G401.6 (cell line): ENCODE data around the gene KIR2DL3.
"Not testable (repeated sequence)": the region's sequence is repeated elsewhere in the genome, so short reads cannot be mapped to it uniquely, and the experiment has no call there.

Experiments used
- FAIRE-seq: peaks from 2 replicates; lab custom pipeline; 2012; peaks lifted over from hg19 to GRCh38; lab: Jason Lieb, UNC

Gene KIR2DL3

DNA sequence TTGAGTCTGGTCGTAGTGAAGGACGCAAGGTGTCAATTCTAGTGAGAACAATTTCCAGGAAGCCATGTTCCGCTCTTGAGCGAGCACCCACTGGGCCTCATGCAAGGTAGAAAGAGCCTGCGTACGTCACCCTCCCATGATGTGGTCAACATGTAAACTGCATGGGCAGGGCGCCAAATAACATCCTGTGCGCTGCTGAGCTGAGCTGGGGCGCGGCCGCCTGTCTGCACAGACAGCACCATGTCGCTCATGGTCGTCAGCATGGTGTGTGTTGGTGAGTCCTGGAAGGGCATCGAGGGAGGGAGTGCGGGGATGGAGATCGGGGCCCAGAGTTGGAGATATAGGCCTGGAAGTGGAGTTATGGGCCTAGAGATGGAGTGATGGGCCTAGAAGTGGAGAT is at the start of gene KIR2DL3:
Gene KIR2DL3, plus strand, starts transcription at position 208 of the 400 bp plus-strand sequence. Its CDS starts 33 bp downstream, at position 241.
- not testable (repeated sequence) for FAIRE-seq

DNA sequence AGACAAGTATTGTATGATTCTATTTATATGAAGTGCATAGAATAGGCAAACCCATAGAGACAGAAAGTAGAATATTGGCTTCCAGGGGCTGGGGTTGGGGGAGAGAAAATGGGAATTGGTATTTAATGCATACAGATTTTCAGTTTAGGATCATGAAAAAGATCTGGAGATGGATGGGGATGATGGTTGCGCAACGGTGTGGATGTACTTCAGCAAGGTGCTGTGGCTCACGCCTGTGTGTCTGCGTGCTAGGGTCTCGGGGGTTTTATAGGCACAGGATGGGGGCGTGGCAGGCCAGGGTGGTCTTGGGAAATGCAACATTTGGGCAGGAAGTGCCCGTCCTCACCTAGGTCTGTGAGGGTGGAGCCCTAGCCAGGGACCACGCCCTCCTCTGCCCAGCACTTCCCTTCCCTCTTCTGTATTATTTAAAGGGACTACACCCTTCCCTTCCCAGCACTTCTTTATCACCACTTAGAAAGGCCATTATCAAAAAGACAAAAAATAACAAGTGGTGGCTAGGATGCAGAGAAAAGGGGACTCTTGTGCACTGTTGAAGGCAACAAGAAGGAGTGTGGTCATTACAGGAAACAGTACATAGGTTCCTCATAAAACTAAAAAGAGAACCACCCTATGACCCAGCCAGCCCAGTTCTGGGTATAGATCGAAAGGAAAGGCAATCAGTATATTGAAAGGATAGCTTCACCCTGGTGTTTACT is 46.6 kb upstream of the KIR2DL3 start:
- no peak for FAIRE-seq

DNA sequence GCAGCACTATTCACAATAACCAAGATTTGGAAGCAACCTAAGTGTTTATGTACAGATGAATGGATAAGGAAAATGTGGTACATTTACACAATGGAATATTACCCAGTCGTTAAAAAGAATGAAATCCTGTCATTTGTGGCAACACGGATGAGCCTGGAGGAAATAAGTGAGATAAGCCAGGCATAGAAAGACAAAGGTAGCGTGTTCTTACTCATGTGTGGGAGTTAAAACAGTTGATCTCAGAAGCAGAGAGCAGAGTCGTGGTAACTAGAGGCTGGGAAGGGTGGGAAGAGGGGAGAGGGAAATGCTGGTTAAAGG is 46.1 kb upstream of the KIR2DL3 start:
- no peak for FAIRE-seq

DNA sequence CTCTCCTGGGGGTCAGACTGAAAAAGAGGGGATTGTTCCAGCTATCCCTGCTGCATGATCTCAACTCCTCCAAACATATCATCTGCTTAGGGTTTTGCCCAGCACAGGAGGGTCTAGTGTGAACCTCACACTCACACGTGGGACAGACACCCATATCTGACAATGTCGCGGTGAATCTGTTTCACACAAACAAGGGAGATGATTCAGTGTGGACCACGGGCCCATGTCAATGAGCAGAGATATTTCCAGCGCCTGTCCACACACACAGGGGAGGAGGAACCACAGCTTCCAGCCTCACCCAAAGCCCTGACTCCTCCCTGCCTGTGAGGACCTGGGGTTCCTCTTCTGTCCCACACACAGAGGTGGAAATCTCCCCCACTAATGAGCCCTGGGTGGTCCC is 43.7 kb upstream of the KIR2DL3 start:
- FAIRE-seq, result no peak

DNA sequence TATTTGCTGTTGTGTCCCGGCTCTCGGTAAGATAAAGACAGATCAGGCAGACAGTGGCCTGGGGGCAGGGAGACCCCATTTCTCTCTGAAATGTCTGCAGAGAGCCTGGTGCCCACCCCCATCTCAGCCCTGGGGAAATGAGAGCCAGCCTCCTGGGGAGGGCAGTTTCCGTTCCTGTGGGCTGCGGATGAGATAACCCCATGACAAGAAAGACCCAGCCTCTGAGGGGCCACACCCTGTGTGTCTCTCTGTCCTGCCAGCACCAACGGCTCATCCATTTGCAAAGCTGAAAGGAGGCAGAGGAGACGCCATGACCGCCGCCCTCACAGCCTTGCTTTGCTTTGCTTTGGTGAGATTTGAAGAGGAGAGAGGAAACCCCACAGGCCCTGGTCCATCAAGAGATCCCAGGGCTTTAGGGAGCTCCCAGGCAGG is 42.2 kb upstream of the KIR2DL3 start:
- FAIRE-seq, result no peak

DNA sequence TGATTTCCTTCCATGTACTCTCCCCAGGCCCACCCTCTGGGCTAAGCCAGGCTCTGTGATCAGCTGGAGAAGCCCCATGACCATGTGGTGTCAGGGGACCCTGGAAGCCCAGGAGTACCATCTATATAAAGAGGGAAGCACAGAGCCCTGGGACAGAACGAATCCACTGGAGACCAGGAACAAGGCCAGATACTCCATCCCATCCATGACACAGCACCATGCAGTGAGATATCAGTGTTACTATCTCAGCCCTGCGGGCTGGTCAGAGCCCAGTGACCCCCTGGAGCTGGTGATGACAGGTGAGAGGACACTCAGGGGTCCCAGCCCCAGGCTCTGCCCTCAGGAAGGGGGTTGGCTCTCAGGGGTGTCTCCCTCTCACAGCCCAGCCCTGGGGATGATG is 41.5 kb upstream of the KIR2DL3 start:
- FAIRE-seq, result no peak

DNA sequence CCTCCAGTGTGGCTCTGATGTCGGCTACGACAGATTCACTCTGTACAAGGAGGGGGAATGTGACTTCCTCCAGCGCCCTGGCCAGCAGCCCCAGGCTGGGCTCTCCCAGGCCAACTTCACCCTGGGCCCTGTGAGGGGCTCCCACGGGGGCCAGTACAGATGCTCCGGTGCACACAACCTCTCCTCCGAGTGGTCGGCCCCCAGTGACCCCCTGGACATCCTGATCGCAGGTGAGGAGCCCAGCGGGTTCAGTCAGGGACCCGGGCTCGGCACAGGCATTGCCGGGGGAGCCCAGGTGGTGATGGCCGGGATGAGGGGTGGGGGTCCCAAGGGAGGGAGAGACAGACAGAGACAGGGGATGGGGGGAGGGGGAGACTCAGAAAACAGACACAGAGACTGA is 40.6 kb upstream of the KIR2DL3 start:
- FAIRE-seq, result not testable (repeated sequence)

DNA sequence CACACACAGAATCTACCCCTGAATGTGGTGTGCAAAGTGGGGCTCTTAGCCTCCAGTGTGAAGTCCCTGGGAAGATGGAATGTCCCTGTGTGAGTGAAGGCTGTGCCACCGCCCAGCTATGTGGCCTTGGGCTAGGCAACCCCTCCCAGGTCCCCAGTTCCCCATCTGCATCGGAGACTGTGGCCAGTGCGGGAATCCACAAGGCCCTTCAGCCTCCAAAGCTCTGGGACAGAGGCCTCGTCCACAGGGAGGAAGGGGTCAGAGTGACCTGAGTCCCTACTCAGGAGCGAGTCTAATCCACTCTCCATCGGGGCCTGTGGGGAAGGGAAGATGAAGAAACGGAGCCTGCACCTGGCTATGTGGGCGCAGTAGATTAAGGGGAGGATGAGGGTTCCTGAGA is 33.4 kb upstream of the KIR2DL3 start:
- no peak for FAIRE-seq

DNA sequence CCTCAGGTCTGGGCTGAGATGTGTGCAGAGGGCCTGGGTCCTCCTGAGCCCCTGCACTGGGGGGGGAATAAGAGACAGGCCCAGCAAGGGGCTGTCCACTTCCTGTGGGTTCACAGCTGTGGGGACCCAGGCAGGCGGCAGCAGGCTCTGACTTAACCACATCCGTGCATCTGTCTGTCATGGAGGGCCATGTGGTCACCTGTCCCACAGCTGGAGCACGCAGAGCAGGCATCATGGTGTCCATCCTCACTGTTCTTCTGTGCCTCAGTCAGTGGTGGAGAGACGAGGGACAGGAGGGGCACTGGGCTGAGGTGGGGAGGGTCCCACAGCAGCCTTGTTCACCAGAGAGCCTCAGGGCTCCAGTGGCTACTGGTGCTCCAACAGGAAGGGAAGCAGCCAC is 30.4 kb upstream of the KIR2DL3 start:
- FAIRE-seq, result no peak

DNA sequence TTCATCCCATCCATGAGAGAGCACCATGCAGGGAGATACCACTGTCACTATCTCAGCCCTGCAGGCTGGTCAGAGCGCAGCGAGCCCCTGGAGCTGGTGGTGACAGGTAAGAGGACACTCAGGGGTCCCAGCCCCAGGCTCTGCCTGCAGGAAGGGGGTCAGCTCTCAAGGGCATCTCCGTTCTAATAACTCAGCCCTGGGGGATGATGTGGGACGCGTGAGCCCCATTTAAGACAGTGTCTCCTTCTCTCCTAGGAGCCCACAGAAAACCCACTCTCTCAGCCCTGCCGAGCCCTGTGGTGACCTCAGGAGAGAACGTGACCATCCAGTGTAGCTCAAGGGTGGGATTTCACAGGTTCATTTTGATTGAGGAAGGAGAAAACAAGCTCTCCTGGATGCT is 29.5 kb upstream of the KIR2DL3 start:
- no peak for FAIRE-seq

DNA sequence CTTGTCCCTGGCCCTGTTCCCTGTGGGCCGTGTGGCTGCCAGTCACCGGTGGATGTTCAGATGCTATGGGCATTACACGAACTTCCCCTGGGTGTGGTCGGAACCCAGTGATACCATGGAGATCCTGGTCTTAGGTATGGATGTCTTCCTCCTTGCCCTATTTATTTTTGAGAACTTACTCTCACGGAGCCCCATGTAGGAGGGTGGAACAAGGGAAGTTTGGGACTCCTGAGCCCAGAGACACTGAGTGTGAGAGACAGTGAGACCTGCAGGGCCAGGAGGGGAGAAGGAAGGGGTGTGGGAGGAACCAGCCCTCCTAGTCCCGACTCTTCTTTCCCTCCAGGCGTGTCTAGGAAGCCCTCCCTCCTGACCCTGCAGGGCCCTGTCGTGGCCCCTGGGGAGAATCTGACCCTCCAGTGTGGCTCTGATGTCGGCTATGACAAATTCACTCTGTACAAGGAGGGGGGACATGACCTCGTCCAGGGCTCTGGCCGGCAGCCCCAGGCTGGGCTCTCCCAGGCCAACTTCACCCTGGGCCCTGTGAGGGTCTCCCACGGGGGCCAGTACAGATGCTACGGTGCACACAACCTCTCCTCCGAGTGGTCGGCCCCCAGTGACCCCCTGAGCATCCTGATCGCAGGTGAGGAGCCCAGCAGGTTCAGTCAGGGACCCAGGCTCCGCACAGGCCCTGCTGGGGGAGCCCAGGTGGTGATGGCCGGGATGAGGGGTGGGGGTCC is 28.9 kb upstream of the KIR2DL3 start:
- FAIRE-seq, result no peak

DNA sequence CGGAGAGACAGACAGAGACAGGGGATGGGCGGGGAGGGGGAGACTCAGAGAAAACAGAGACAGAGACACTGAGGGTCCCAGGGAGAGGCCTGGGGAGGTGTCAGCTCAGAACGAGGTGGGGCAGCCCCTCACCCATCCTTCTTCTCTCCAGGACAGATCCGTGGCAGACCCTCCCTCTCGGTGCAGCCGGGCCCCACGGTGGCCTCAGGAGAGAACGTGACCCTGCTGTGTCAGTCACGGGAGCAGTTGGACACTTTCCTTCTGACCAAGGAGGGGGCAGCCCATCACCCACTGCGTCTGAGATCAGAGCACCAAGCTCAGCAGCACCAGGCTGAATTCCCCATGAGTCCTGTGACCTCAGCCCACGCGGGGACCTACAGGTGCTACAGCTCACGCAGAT is 28.4 kb upstream of the KIR2DL3 start:
- FAIRE-seq, result not testable (repeated sequence)

DNA sequence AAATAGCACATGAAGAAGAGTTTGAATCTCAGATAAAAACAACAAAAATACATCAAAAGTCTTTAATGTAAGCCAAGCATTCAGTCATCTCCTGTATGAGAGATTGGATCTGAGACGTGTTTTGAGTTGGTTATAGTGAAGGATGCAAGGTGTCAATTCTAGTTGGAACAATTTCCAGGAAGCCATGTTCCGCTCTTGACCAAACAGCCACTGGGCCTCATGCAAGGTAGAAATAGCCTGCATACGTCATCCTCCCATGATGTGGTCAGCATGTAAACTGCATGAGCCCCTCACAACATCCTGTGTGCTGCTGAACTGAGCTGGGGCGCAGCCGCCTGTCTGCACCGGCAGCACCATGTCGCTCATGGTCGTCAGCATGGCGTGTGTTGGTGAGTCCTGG is 14.2 kb upstream of the KIR2DL3 start, which contains the start of gene KIR3DL3:
Gene KIR3DL3, plus strand, starts transcription at position 301 of the 400 bp plus-strand sequence. Its CDS starts 55 bp downstream, at position 356.
- no peak for FAIRE-seq

DNA sequence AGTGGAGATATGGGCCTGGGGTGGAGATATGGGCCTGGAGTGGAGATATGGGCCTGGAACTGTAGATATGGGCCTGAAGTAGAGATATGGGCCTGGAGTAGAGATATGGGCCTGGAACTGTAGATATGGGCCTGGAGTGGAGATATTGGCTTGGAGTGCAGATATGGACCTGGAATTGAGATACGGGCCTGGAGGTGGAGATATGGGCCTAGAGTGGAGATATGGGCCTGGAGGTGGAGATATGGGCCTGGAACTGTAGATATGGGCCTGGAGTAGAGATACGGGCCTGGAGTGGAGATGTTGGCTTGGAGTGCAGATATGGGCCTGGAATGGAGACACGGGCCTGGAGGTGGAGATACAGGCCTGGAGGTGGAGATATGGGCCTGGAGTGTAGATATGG is 13.7 kb upstream of the KIR2DL3 start:
- no peak for FAIRE-seq

DNA sequence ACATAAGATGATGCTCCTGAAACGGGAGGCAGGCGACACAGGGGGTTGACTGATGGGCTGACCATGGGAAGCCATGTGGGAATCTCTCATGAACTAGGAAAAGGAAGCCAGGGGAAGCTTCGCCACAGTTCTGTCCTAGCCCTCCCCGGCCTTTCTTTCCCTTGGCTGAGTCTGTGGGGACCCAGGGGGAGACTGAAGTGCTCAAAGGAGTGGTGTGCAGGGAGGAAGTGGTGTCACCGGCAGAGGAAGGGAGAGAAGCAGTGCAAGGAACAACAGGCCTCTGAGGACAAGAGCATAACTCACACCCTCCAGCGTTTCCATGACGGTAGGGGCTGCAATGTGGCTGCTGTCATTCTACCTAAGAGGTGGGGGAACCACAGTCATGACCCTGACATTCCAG is 13.0 kb upstream of the KIR2DL3 start:
- FAIRE-seq, result no peak

DNA sequence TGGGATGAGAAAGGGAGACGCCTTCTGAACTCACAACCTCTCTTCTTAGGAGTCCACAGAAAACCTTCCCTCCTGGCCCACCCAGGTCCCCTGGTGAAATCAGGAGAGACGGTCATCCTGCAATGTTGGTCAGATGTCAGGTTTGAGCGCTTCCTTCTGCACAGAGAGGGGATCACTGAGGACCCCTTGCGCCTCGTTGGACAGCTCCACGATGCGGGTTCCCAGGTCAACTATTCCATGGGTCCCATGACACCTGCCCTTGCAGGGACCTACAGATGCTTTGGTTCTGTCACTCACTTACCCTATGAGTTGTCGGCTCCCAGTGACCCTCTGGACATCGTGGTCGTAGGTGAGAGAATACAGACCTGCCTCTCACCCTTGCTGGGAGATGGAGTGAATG is 10.8 kb upstream of the KIR2DL3 start:
- no peak for FAIRE-seq

DNA sequence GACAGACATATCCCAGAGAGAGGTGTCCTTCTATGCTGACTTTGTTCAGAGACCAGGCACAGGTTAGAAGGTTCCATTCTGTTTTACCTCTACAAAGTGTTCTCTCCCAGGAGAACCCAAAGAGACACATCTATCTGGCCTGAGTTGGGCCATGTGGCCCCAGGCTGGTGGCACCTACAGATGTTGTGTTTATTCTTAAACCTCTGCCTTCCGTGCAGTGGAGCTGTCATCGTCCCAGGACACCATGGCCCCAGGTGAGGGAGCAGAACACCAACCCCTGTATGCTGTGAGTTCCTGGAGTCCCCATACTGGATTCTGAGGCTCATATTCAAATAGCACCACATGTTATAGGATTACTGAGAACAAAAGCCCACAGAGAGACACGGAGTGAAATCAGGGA is 10.1 kb upstream of the KIR2DL3 start:
- FAIRE-seq, result no peak

DNA sequence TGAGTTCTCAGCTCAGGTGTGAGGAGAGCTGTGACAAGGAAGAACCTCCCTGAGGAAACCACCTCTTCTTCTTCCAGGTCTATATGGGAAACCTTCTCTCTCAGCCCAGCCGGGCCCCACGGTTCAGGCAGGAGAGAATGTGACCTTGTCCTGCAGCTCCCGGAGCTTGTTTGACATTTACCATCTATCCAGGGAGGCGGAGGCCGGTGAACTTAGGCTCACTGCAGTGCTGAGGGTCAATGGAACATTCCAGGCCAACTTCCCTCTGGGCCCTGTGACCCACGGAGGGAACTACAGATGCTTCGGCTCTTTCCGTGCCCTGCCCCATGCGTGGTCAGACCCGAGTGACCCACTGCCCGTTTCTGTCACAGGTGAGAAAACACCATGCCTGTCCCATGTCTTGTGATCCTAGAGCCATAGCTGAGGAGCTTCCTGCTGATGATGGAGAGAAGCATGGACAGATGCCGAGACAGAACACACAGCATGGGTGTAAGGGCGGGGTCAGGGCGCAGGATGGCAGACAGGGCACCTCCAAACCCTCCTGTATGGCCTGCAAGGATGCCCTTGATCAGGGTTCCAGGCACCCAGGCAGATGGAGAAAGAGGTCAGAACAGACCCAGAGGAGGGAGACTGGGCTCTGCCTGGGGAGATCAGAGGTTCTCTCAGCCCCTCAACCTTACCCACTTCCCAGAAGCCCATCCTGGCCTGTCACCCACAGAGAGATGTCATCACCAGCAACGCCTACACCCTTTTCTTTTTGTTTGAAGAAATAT is 8.7 kb upstream of the KIR2DL3 start:
- FAIRE-seq, result no peak

DNA sequence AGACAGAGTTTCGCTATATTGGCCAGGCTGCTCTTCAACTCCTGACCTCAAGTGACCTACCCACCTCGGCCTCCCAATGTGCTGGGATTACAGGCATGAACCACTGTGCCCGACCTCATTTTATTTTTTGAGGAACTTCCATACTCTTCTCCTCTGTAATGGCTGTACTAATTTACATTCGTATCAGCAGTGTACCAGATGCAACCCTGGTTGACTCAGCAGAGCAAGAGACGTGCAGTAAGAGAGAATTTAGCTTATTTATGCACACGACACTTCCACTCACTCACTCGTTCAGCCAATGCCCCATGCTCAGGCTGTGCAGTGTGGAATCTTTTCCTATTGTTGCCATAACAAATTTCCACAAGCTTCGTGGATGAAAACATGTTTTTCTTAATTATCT is 7.1 kb upstream of the KIR2DL3 start:
- FAIRE-seq, result no peak

DNA sequence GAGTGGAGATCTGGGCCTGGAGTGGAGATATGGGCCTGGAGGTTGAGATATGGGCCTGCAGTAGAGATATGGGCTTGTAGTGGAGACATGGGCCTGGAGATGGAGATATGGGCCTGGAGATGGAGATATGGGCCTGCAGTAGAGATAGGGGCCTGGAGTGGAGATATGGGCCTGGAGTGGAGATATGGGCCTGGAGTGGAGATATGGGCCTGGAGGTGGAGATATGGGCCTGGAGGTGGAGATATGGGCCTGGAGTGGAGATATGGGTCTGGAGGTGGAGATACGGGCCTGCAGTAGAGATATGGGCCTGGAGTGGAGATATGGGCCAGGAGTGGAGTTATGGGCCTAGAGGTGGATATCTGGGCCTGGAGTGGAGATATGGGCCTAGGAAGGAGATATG is 402 bp downstream of the KIR2DL3 start:
- FAIRE-seq, result no peak

DNA sequence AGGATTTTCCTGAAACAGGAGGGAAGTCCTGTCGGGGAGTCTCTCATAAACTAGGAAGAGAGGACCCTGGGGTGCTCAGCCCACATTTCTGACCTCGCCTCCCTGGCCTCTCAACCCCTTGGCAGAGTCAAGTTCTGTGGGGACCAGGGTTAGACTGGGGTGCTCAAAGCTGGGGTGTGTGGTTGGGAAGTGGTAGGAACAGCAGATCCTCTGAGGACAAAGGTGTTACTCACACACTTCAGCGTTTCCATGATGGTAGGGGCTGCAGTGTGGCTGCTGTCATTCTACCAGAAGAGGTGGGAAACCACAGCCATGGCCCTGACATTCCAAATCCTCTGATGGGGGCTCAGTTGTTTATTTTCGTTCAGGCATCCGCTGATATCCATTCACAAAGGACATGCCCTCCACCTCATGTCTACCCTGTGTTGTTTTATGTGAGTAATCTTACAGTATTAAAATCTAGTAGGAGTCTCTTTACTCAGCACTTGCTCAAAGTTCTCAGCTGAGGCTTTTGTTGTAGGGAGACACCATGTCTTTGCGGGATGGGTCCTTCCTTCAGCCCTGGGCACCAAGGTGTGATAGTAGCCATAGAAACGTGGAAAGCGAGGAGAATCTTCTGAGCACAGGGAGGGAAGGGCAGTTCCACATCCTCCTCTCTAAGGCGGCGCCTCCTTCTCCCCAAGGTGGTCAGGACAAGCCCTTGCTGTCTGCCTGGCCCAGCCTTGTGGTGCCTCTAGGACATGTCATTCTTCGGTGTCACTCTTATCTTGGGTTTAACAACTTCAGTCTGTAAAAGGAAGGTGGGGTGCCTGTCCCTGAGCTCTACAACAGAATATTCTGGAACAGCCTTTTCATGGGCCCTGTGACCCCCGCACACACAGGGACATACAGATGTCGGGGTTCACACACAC is 1.5 kb downstream of the KIR2DL3 start:
- FAIRE-seq, result no peak

DNA sequence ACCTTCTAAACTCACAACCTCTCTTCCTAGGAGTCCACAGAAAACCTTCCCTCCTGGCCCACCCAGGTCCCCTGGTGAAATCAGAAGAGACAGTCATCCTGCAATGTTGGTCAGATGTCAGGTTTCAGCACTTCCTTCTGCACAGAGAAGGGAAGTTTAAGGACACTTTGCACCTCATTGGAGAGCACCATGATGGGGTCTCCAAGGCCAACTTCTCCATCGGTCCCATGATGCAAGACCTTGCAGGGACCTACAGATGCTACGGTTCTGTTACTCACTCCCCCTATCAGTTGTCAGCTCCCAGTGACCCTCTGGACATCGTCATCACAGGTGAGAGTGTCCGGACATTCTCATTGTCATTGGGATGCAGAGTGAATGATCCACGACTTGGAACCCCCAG is 3.6 kb downstream of the KIR2DL3 start:
- not testable (repeated sequence) for FAIRE-seq
